GM21529 (cell line): ENCODE results near the gene GNAZ.

Experiments
- ATAC-seq: cut with Tn5 transposase; IDR thresholded peaks from one replicate; pipeline ENCODE4 v1.9.1; 2021; ENCODE audit not compliant: unreplicated experiment

Gene GNAZ

DNA sequence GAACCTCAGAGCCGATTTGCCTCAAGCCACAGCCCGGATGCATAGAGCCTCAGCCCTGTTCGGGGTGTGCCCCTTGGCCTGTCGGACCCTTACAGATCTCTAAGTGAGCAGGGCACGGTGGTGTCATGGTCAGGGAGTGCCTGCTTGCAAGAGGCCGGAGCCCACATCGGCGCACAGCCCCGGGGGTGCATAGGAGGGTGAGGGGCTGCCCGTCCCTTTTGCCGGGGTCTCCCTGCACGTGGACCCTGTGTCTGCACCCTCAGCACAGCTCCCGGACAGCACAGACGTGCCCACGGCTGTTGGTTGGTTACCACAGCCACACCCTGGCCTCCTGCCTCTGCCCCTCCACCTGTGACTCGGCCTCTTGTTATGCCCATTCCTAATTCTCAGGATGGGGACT lies 81.5 kb downstream of the GNAZ start:
- ATAC-seq: no peak

DNA sequence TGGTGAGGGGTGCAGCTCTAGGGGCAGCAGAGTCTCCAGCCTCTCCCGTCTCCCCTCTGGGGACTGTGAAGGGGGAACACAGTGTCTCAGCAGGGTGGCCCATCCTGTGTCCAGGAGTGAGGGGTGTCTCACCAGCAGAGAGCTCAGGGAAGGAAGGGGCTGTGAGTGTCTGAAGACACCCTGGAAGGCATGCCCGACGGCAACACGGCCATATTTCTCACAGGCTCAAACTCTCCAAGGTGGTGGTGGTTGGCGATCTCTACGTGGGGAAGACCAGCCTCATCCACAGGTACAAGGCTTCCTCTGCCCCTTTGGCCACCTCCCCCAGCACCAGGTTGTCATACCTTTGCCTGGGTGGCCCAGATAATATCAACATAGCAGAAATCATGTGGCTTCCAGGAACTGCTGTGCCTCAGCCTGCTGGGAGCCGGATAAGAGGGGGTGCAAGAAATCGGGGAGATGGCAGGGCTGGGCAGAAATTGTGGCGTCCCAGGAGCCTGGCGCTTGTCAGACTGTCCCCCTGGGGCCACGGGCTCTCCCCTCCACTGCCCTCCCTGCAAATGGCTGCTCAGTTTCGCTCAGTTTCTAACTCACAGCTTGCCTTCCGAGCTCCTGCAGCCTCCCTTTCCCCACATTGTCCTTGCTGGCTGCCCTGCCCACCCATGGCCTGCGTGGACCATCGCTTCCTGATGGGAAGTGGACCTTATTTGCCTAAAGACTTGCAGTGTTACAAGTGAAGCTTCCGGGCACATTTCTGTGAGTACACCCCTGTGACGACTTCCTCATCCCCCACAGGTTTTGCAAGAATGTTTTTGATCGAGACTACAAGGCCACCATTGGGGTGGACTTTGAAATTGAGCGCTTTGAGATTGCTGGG lies 82.2 kb downstream of the GNAZ start:
- no peak for ATAC-seq

DNA sequence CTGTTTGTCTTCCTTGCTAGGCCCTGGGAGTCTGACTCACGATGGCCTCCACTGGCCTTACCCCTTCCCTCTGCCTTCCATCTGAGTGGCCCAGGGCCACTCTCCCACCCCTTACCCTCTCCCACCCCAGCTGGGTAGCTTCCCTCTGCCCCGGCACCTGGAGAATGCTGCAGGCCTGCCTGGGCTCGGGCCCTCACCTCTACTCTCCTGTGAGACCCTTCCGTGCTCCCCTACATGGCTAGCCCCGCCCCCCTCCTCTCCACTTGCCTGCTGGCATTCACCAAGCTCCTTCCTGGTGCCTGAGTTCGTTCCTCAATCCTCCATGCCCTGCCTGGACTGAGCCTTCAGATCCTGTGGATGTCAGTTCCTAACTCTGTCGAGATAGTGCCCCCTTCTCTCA lies 83.7 kb downstream of the GNAZ start:
- ATAC-seq: no peak

DNA sequence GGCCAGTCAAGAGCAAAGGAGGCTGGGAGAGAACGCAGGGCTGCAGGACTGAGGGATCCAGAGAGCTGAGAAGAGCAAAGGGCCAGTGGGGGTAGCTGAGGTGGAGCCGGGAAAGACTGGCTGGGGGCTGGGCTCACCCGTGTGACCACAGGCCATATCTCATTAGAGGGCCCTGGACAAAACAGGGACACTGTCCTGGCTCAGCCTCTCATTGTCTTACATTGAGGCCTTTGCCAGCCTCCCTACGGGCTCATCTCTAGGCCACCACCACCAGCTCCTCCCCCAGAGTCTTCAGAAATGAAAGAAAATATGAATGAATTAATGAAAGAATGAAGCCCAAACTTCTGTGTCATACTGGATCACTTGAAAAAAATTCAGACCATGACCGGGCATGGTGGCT lies 84.1 kb downstream of the GNAZ start:
- ATAC-seq: no peak

DNA sequence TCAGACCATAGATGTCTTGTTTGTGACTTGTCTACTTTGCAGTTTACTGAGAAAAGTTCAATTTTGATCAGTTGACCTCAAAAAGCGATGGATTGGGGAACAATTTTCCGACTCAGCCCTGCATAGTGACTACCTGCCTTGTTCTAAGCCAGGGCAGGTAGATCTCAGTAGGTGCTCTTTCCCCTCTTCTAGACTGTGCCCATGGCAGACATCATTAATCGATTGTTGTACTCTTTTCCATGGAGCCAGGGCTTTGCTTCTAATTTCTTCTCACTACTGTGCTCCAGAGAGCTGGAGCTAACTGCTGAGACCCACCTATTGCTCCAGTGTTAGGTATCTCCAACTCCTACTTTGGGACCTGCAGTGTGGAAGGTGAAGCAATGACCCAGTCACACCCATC lies 84.8 kb downstream of the GNAZ start:
- no peak for ATAC-seq

DNA sequence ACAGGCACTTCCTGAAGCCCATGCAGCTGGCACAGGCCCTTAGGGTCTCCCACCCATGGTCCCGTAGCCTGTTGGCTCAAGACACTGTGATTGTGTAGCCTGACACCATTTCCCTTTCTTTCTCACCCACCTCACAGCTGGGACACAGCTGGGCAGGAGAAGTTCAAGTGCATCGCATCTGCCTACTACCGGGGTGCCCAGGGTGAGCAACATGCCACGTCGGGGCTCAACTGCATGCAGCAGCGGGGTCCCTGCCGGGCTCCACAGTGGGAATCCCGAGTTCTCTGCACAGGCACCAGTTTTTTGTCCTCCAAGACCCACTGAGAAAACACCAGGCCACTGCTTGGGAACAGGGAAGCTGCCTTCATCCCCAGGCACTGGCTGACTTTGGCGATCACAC lies 85.5 kb downstream of the GNAZ start:
- no peak for ATAC-seq

DNA sequence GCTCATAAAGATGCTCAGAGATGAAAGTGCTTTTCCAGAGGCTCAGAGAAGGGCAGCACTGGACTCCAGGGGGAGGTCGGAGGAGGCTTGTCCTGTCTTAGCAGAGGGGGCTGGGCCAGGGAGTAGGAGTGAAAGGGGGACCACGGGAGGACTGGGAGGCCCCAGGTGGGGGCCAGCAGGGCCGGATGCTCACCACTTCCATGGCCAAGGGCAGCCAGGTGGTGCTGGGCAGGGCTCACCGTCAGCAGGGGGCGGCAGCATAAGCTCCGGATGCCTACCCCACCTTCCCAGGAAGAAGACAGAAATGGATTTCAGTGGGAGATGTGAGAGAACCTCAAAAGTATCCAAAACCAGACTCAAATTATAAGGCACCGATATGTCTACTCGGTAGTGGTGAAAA lies 86.0 kb downstream of the GNAZ start:
- no peak for ATAC-seq

DNA sequence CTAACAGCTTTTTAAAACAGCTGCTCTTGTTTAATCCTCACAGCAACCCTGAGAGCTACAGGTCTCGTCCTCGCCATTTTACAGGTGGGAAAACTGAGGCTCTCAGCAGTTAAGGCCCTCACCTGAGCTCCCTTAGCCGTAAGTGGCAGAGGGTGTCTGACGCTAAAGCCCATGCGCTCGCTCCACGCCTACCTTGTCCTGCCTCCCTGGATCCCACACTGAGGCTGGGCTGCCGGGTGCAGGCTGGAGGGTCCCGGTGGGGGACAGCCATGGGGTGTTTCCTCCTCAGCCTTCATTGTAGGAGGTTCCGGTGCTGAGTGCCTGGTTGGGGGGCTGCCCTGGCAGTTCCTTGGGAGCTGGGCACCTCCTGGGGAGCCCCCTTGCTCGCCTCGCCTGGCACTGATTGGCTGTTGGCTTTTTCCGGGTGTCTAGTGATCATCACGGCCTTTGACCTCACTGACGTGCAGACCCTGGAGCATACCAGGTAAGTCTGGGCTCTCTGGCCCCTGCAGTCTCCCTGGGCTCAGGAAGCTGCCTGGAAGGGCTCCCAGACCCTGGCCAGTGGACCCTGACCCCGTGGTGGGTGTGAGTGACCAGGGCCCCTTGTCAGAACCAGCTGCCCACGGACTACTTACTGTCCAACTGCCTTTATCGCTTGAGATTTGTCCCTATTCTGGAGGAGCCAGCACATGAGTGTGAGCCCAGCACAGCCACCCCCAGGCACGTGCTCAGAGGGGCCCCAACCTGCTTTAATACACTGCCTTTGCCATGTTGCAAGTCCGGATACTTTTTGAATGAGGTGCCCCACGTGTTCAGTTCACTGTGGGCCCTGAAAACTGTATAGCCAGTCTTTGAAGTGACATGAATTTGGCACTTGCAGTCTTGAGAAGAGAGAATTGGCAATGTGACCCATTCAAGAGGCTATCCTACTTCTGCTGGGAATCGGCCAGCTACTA lies 87.5 kb downstream of the GNAZ start:
- no peak for ATAC-seq

DNA sequence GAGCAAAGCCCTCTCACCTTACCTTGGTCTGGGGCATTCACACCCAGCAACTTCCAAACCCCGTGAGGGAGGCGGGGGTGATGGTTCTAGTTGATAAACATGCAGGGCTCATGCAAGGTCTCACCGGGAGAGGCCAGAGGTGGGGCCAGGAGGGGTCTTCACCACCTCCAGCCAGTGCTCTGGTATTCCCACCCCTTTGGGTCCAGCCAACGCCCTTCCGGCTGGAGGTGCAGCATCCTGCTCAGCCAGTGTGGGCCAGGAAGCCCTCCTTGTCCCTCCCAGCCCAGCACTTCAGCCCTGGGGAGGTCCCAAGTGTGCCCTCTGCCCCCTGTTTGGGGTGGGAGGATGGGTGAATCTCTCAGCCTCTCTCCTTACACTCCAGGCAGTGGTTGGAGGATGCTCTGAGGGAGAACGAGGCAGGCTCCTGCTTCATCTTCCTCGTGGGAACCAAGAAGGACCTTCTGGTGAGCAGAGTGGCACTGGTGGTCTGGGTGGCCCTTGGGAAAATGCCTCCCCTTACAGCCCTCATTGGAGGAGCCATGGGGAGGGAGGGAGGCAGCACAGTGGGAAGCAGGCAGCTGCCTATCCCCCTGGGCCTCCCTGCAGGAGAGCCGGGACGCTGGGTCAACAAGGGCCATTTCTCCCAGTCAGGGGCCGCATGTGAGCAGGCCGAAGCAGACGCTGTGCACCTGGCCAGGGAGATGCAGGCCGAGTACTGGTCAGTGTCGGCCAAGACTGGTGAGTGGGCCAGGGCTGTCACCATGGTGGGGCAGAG lies 88.4 kb downstream of the GNAZ start:
- ATAC-seq: no peak

DNA sequence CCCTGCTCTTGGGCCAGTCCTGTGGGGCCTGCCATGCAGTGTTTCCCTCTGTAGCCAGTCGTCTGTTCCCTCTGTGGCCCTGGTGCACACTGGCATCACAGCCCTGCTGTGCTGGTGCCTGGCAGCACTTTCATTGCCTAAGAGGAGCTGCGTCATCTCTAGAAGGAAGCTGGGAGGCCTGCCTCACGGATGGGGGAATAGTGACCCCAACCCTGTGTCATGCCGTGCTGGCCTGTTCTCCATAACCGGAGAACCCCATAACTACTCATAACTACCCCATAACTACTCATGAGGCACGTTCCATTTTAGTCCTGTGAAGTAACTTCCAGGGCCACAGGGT lies 88.9 kb downstream of the GNAZ start:
- ATAC-seq: no peak

DNA sequence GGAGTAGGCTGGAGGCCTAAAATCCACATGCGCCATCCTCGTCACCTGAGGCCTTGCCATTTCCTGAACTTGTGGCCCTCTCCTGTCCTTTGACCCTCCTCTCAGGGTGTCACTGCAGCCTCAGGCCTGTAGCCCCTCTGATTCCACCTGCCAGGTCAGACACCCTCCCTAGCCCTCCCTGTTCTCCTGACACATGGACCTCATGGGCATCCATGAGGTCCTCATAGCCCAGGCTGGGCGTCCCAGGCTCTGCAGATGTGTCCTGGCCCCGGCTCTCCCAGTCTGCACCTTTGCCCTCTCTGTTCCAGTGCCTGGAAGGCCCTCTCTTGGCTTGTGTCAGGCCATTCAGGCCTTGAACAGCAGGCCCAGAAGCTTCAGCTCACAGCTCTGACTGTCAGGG lies 90.7 kb downstream of the GNAZ start:
- no peak for ATAC-seq

DNA sequence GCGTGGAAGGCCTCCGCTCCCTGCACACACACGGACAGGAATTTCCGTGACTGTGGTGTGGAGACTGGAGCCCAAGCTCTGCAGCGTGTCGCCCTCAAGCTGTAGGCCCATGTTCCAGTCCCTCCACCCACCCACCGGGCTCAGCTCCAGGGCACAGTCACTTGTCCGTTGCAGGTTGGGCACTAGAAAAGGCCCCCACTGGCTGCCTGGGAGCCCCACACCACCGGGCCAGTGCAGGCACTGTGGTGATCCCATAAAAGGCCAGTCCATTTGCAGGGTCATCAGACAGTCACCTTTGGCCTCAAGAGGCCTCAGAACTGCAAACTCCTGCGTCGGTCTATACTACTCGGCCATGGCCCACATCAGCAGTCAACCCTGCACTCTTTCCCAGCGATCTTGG lies 91.3 kb downstream of the GNAZ start:
- ATAC-seq: no peak

DNA sequence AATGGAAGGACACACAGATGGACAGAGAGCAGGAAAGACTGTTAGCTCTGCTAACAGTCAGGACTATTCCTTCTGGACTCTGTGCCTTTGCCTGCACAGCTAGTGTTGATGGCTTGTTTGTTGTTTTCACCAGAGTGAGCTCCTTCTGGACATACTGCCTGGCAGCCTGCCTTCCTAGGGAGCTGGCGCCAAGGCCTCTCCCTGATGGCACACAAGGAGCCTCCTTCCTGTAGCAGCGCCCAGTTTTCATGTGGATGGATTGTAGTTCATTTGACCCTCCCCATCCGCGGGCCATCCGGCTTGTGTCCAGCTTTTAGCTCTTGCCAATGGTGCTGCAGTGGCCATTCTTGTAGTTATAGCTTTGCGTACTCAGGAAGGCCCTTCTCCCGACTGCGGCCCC lies 93.3 kb downstream of the GNAZ start:
- no peak for ATAC-seq

DNA sequence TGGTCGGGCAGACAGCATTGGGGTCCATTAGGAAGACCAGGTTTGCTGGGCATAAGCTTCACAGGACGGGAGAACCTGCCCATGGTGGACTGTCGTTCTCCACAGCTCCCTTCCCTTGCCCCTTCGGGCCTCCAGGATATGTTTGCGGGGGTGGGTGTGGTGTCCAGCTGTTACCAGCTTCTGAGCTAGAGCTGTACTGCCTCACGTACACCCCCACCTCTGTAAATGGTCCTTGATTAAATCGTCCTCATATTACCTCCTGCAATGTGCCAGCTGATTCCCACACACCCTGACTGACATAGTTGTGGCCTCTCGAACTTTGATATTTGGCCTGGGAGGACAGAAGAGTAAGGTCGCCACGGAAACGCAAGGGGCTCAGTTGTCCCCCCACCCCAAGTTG lies 93.8 kb downstream of the GNAZ start:
- no peak for ATAC-seq

DNA sequence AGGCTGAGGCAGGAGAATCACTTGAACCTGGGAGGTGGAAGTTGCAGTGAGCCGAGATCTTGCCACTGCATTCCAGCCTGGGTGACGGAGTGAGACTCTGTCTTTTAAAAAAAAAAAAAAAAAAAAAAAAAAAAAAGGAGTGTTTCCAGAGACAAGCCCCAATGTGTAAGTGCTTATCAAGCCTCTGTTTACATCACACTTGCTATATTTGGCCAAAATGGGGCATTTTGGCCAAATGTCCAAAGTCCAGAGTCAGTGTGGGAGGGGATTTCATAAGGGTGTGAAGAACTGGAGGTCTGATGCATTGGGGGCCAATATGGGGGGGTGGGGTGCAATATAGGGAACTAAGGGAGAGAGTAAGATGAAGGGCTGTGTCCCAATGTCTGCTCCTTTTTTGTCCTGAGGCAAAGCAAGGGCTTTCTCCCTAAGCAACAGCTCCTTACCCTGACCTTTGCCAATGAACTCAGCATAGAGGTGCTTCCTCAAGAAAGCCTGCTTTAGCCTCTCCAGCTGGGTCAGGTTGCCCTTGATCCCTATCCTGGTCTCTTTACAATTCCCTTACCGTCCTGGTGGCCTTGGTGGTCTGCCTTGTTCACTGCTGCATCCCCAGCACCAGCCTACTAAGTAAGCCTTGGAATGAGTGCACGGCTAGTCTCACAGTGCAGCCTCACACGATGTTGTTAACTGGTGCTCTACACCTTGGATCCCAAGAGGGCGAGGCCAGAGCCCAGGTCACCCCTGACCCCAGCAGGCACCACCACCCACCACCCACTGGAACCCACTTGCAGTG lies 95.9 kb downstream of the GNAZ start:
- no peak for ATAC-seq

DNA sequence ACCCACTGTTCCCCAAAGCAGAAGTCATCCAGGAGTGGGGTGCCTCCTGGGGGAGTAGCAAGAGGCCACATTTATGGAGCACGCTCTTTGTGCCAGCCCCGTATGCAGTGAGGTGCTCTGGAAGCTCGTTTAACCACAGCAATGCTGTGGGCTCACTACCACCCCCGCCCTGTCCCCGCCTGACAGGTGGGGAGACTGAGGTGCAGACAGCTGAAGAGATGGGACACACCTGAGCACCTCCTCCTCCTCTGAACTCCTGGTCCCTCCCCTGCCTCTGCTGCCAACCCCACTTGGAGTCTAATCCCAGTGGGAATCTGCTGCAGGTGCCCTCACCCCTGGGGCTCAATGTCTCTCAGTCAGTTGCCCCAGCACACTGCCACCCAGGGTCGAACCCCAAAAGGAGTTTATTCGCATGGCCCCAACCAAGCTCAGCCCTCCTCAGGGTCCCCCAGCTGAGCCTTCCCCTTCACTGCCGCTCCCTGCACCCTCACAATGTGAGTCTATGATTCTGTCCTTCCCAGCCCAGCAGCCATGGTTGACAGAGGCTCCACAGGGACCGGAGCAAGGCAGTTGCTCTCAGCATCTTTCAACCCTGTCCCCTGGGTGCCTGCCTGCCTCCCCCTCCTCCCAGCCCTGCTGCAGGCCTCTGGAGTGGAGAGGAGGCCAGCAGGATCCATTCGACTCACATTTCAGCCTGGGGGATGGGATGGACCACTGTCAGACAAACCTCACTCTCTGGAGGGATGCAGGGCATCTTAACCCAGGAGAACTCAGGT lies 96.7 kb downstream of the GNAZ start:
- ATAC-seq: no peak

DNA sequence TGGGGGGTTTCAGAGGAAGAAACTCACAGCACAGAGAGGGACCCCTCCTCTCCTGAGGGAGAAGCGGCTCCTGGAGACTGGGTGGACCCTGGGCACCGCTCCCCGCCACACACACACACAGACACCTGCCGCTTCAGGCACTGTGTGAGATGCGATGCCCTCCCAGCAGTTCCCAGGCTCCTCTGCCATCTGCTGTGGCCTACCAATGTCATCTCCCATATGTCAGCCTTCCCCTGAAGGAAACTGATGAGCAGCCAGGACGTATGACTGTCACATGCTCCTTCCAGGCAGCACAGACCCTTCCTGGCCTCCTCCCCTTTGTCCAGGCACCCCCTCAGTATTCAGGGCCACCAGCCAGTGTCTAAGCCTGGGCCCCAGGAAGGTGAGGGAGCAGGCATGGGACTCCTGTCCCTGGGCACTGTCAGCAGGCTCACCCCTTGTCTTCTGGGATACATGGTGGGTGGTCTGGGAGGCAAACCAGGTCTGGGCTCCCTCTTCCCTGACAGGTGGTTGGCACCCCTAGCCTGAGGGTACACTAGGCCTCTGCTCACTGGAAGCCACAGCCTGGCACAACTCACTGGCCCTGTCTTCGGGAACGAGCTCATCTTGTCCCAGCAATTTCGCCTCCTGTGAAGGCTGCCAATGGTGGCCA lies 98.2 kb downstream of the GNAZ start:
- ATAC-seq: no peak

DNA sequence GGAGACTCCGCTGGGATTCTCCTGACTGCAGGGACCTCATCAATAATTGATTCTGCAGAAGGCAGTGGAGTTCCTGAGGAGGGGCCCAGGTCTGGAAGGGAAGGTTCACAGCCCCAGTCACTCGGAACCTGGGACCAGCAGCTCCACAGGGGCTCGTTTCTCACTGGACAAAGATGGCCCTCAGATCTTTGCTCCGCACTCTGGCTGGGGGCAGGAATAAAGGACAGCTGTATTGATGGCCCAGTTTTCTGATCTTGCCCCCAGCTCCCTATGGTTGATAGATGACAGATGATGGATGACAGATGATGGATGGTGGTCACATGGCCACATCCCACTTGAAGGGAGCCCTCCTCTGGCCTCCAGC lies 98.7 kb downstream of the GNAZ start:
- ATAC-seq: no peak
